GM13976 (cell line): ENCODE results near the gene ALDH1L1.
"Not testable (repeated sequence)": the region's sequence is repeated elsewhere in the genome, so short reads cannot be mapped to it uniquely, and the experiment has no call there.

Experiments
- DNase-seq: peaks from one replicate; pipeline ENCODE4 v3.0.0; 2012; ENCODE audit warnings: low spot score
- in situ Hi-C: fragments of 300-500 bp; cut with MboI; formaldehyde crosslinking; loops from one replicate; pipeline ENCODE4 v1.12.0; 2022; ENCODE audit warnings: low sequenced_read_pairs, mixed read lengths, inconsistent platforms; ENCODE audit not compliant: unreplicated experiment
- TF ChIP-seq, protein P1 (sequence below): IDR thresholded peaks from 2 replicates; pipeline ENCODE4 v1.5.1; 2012; ENCODE audit warnings: borderline replicate concordance, mild to moderate bottlenecking; ENCODE audit not compliant: insufficient read depth; ENCODE audit errors: extremely low read depth, missing control alignments, control extremely low read depth

ALDH1L1 gene

DNA sequence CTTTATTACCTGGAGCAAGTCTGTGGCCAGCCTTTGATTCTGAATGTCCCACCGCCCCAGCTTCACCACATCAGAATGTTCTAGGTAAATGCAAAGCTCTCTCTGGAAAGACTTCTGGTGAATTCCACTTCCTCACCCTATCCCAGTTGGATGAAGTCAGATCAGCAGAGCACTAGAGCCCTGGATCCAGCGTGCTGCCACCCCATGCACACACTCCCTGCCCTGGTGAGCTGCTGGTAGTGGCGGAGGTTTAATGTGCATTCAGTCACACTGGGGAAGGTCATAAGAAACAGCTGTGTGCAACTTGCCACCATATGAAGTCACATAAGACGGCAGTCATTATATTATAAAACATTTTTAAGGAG, 80.1 kb downstream of the ALDH1L1 start:
- TF ChIP-seq, protein P1, sequence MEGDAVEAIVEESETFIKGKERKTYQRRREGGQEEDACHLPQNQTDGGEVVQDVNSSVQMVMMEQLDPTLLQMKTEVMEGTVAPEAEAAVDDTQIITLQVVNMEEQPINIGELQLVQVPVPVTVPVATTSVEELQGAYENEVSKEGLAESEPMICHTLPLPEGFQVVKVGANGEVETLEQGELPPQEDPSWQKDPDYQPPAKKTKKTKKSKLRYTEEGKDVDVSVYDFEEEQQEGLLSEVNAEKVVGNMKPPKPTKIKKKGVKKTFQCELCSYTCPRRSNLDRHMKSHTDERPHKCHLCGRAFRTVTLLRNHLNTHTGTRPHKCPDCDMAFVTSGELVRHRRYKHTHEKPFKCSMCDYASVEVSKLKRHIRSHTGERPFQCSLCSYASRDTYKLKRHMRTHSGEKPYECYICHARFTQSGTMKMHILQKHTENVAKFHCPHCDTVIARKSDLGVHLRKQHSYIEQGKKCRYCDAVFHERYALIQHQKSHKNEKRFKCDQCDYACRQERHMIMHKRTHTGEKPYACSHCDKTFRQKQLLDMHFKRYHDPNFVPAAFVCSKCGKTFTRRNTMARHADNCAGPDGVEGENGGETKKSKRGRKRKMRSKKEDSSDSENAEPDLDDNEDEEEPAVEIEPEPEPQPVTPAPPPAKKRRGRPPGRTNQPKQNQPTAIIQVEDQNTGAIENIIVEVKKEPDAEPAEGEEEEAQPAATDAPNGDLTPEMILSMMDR, result no peak
- DNase-seq, result no peak
- in situ Hi-C loops, result no loop called here

DNA sequence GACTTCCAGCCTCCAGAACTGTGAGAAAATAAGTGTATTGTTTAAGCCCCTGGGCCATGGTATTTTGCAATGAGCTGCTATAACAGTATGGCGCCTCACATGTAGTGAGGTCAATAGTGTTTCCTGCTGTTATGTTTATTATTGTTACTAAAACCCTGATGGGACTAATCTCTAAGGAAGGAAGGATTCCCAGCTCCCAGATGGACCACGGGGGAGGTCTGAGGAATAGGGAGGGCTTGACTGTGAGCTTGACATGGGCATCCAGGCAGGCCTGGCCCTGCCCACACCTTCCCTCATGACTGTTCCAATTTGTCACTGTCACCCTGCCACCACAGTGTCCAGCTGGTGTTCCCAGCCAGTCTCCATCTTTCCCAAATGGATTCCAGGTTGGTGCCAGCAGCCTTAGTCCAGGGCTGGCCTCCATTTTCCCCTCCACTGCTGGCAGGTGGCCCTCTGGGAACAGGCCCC, 82.0 kb downstream of the ALDH1L1 start:
- in situ Hi-C loops, result no loop called here
- DNase-seq, result no peak
- TF ChIP-seq, protein P1, result no peak

GRCh38 chr3:126097801-126098200, 82.6 kb downstream of the ALDH1L1 start:
- in situ Hi-C loops, result no loop called here
- no peak for DNase-seq
- TF ChIP-seq, protein P1, result no peak

- in situ Hi-C loops, DNase-seq: not testable (repeated sequence)
Measured at GRCh38 chr3:126096274-126096673, 84.1 kb downstream of the ALDH1L1 start.

DNA sequence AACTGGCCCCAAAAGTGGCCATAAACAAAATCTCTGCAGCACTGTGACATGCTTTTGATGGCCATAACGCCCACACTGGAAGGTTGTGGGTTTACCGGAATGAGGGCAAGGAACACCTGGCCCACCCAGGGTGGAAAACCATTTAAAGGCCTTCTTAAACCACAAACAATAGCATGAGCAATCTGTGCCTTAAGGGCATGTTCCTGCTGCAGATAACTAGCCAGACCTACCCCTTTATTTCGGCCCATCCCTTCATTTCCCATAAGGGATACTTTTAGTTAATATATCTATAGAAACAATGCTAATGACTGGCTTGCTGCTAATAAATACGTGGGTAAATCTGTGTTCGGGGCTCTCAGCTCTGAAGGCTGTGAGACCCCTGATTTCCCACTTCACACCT, 88.3 kb downstream of the ALDH1L1 start:
- DNase-seq, in situ Hi-C loops: not testable (repeated sequence)

- TF ChIP-seq, protein P1, result no peak
- DNase-seq, result no peak
- in situ Hi-C loops, result no loop called here
Measured at GRCh38 chr3:126087552-126088175, 92.7 kb downstream of the ALDH1L1 start.

DNA sequence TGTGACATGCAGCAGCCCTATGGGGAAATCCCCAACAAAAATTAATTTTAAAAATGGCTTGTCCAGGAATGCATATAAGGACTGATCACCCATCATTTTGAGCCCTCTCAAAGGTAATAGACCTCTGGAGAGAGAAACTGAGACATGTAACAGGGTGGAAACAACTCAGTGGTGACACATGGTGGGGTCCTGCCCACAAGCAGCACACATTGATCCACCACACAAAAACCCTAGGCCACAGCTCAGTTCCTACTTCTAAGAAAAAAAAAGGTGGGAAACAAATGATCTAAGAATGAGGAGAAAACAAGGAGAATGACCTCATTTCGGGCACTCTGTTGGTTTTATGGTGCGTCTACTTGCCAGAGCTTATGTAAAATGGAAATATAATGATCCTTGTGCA, 94.5 kb downstream of the ALDH1L1 start:
- in situ Hi-C loops, result no loop called here
- TF ChIP-seq, protein P1, result no peak
- DNase-seq, result no peak

GRCh38 chr3:126085276-126085675, 95.1 kb downstream of the ALDH1L1 start:
- in situ Hi-C loops, result no loop called here
- no peak for DNase-seq
- TF ChIP-seq, protein P1, result no peak
